Activated B cell treated with CpG ODN at 0.5 μM for 24 hours (primary cell): ENCODE data around the gene NRG3. TPM values are rescaled to one million over a fixed set of nuclear protein-coding genes. Genes with fewer than 3 reads are reported as not detected.

Source experiments
- ATAC-seq: fragments of 200-7000 bp; cut with Tn5 transposase; one replicate; pipeline ENCODE4 v1.10.0; 2021; ENCODE audit warnings: low read depth, mild to moderate bottlenecking, moderate library complexity
- CTCF ChIA-PET: fragments of 350-600 bp; sonication (Branson Sonifier 250); formaldehyde crosslinking; loops from one replicate; lab custom pipeline; 2021; ENCODE audit warnings: antibody characterized with exemption; lab: Charles Lee
- POLR2A ChIA-PET: fragments of 350-600 bp; sonication (Branson Sonifier 250); formaldehyde crosslinking; loops from one replicate; lab custom pipeline; 2021; ENCODE audit warnings: antibody characterized with exemption; lab: Charles Lee
- DNase-seq: peaks from one replicate; pipeline ENCODE4 v3.0.0; 2022
- H3K27ac Mint-ChIP-seq: one replicate; pipeline ENCODE4 v1.8.0; 2020; ENCODE audit warnings: mixed read lengths
- H3K27me3 Mint-ChIP-seq: one replicate; pipeline ENCODE4 v1.8.0; 2021; ENCODE audit warnings: mixed read lengths
- H3K36me3 Mint-ChIP-seq: one replicate; pipeline ENCODE4 v1.8.0; 2021; ENCODE audit warnings: low read depth, mixed read lengths
- H3K4me1 Mint-ChIP-seq: one replicate; pipeline ENCODE4 v1.8.0; 2021; ENCODE audit warnings: mixed read lengths
- H3K4me3 Mint-ChIP-seq: one replicate; pipeline ENCODE4 v1.8.0; 2020; ENCODE audit warnings: mild to moderate bottlenecking, mixed read lengths
- H3K9me3 Mint-ChIP-seq: one replicate; pipeline ENCODE4 v1.8.0; 2020; ENCODE audit warnings: mixed read lengths
- intact Hi-C: fragments of 100-400 bp; cut with micrococcal nuclease; formaldehyde crosslinking; loops from one replicate; pipeline ENCODE4 v1.15.1; 2024
- total RNA-seq: library from RNA; stranded (reverse); gene quantifications from 2 replicates; pipeline ENCODE4 v1.2.3, GENCODE V29; 2022
- TF ChIP-seq, protein P1 (sequence below): fragments of 200-600 bp; IDR thresholded peaks from one replicate; pipeline ENCODE4 v1.8.0; 2022; ENCODE audit warnings: antibody characterized with exemption, mild to moderate bottlenecking

Gene NRG3
- total RNA-seq, 1 donor from 2014 or later: not detected

DNA sequence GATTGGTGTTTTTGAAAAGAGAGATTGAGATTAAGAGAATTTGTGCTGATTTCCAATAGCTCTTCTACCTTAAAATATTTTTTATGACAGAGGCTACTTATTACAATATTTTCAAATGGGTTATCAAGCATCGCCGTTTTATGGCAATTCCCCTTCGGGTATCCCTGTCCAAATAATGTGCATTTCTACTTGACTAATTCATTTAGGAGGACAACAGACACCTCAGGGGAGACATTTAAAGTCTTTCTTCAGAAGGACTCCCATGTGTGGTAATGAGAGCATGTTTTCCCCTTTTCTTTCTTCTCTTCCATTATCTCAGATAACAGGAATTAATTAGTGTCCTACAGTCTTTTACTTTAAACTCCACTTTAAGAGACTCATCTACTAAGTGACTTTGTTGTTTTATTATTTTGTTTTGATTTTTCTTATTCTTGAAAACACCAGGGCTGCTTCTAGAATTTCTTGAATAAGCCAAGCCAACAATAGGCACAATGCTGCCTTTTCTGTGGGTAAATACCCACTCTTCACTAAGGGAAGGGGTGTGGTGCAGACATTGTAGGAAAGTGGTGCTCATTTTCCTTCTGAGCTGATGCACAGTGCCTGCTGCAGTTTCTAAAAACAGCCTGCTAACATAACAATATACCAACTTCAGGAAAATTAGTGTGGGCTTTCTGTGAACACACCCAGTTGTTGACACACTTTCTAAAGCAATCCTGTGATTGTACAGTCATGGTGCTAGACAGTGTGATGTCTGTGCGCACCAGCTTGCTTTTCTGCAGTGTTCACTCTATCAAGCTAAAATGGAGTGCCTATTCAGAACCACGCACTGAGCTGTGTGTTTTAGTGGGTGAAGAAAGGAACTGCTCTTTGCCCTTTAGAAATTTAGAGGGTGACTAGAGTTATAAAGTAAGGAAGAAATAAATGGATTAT, 597.7 kb downstream of the NRG3 start:
- Mint-ChIP-seq H3K4me3 (no peak overlapping the region), H3K27ac (no peak overlapping the region), H3K36me3 (no peaks in the 10 kb centered on the region), H3K9me3 (peaks cover 5% of the 10 kb centered on the region), H3K4me1 (no peaks in the 10 kb centered on the region), H3K27me3 (no peaks in the 10 kb centered on the region)
- ChIA-PET POLR2A (no interaction called here), CTCF (no interaction called here)
- ATAC-seq: no peak
- TF ChIP-seq, protein P1, sequence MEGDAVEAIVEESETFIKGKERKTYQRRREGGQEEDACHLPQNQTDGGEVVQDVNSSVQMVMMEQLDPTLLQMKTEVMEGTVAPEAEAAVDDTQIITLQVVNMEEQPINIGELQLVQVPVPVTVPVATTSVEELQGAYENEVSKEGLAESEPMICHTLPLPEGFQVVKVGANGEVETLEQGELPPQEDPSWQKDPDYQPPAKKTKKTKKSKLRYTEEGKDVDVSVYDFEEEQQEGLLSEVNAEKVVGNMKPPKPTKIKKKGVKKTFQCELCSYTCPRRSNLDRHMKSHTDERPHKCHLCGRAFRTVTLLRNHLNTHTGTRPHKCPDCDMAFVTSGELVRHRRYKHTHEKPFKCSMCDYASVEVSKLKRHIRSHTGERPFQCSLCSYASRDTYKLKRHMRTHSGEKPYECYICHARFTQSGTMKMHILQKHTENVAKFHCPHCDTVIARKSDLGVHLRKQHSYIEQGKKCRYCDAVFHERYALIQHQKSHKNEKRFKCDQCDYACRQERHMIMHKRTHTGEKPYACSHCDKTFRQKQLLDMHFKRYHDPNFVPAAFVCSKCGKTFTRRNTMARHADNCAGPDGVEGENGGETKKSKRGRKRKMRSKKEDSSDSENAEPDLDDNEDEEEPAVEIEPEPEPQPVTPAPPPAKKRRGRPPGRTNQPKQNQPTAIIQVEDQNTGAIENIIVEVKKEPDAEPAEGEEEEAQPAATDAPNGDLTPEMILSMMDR: no peak
- intact Hi-C loops: no loop called here
- DNase-seq: no peak

DNA sequence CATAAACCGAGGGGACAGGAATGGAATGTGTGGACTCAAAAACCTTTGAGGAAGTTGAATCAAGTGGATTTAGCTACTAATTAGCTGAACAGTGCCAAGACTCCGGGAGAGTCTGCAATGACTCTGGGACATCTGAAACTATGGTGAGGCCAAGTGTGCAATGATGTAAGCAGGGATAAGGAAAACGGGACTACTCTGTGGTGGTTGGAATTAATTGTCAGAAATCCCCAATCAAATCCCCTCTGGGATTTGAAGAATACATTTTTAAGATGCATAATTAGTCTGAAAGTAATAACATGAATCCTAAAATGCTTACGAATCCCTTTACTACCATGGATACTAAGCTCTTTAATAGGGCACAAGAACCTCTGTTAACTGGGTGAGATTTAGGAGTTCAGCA, 602.8 kb downstream of the NRG3 start:
- Mint-ChIP-seq H3K4me1 (no peaks in the 10 kb centered on the region), H3K4me3 (no peak overlapping the region), H3K27me3 (no peaks in the 10 kb centered on the region), H3K9me3 (peaks cover 8% of the 10 kb centered on the region), H3K36me3 (no peaks in the 10 kb centered on the region), H3K27ac (no peak overlapping the region)
- TF ChIP-seq, protein P1: no peak
- CTCF ChIA-PET: no interaction called here
- no peak for DNase-seq
- intact Hi-C loops: no loop called here
- ATAC-seq: no peak
- POLR2A ChIA-PET: no interaction called here

DNA sequence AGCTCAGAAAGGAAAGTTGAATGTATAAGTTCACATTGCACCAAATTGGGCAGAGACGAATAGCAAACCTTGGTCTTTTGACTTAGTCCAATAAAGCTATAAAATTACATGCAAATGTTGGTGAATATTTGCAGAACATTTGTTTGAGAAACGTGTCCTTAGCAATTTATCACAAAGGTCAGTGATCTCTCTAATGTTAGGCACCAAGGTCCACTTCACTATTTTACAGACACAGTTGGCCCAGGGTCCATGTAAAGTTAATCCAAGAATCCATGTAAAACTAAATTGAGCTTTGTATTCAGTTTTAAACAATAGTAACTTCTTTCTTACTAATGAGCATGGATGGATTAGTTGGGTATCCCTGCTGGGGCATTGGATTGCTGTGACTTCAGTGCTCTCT, 617.7 kb downstream of the NRG3 start:
- DNase-seq (no peak), ATAC-seq (no peak)
- TF ChIP-seq, protein P1: no peak
- ChIA-PET CTCF (no interaction called here), POLR2A (no interaction called here)
- Mint-ChIP-seq H3K27ac (no peak overlapping the region), H3K4me3 (no peak overlapping the region), H3K4me1 (no peaks in the 10 kb centered on the region), H3K27me3 (no peaks in the 10 kb centered on the region), H3K36me3 (no peaks in the 10 kb centered on the region), H3K9me3 (peaks cover 6% of the 10 kb centered on the region)
- intact Hi-C loops: no loop called here

DNA sequence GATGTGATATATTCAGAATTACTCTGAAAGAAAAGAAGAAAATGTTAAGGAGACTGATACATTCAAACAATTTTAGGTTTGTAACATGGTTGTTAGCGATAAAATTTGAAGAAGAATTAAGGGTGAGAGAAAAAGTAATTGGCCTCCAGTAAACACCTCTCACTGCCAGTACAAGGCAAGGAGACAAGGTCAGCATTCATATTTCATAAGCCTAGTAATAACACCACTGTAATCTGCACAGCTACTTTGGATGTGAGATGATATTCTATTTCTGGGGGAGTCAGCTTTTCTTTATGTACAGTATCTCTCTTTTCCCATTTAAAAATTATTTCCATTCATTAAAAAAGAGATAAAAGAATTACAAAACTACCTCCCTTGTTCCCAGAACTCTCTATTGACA, 621.1 kb downstream of the NRG3 start:
- DNase-seq: no peak
- Mint-ChIP-seq H3K36me3 (no peaks in the 10 kb centered on the region), H3K9me3 (peaks cover 5% of the 10 kb centered on the region), H3K4me3 (no peak overlapping the region), H3K4me1 (no peaks in the 10 kb centered on the region), H3K27me3 (no peaks in the 10 kb centered on the region), H3K27ac (no peak overlapping the region)
- ChIA-PET CTCF (no interaction called here), POLR2A (no interaction called here)
- no peak for ATAC-seq
- intact Hi-C loops: no loop called here
- TF ChIP-seq, protein P1: no peak

DNA sequence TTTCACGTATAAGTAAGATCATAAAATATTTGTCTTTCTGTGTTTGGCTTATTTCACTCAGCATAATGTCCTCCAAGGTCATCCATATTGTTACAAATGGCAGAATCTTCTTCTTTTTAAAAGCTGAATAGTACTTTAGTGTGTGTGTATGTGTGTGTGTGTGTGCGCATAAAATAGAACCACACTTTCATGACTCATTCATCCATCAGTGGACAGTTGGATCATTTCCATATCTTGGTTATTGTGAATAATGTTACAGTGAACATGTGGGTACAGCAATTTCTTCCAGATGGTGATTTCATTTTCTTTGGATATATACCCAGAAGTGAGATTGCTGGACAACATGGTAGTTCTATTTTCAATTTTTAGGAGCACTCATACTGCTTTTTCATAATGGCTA, 622.4 kb downstream of the NRG3 start:
- CTCF ChIA-PET: no interaction called here
- Mint-ChIP-seq H3K9me3 (peaks cover 5% of the 10 kb centered on the region), H3K27ac (no peak overlapping the region), H3K36me3 (no peaks in the 10 kb centered on the region), H3K4me1 (no peaks in the 10 kb centered on the region), H3K4me3 (no peak overlapping the region), H3K27me3 (no peaks in the 10 kb centered on the region)
- POLR2A ChIA-PET: no interaction called here
- intact Hi-C loops: no loop called here
- TF ChIP-seq, protein P1: no peak
- ATAC-seq: no peak
- DNase-seq: no peak
